GM12891 (cell line): Measurements from ENCODE around the gene CGNL1.

Source experiments
- DNase-seq: peaks from one replicate; pipeline ENCODE4 v3.0.0; 2011; ENCODE audit warnings: low spot score; ENCODE audit not compliant: insufficient read length
- FAIRE-seq: peaks from 2 replicates; lab custom pipeline; 2011; peaks lifted over from hg19 to GRCh38; lab: Jason Lieb, UNC
- PAX5 ChIP-seq: IDR thresholded peaks from 2 replicates; pipeline ENCODE4 v1.6.1; 2011; ENCODE audit warnings: low read length, moderate library complexity, mild to moderate bottlenecking; ENCODE audit not compliant: insufficient read depth, severe bottlenecking
- POLR2A ChIP-seq: IDR thresholded peaks from 2 replicates; pipeline ENCODE4 v1.6.1; 2011; ENCODE audit warnings: low read depth, low read length, control low read depth
- POLR2AphosphoS5 ChIP-seq: IDR thresholded peaks from 2 replicates; pipeline ENCODE4 v1.6.1; 2011; ENCODE audit warnings: low read depth, low read length, control low read depth
- POU2F2 ChIP-seq: IDR thresholded peaks from 2 replicates; pipeline ENCODE4 v1.6.1; 2011; ENCODE audit warnings: low read depth, mild to moderate bottlenecking, control low read depth, low read length, moderate library complexity
- SPI1 ChIP-seq: IDR thresholded peaks from 2 replicates; pipeline ENCODE4 v1.6.1; 2011; ENCODE audit warnings: low read depth, low read length, control low read depth
- TAF1 ChIP-seq: IDR thresholded peaks from 2 replicates; pipeline ENCODE4 v1.6.1; 2011; ENCODE audit warnings: low read depth, low read length, control low read depth

CGNL1 gene

DNA sequence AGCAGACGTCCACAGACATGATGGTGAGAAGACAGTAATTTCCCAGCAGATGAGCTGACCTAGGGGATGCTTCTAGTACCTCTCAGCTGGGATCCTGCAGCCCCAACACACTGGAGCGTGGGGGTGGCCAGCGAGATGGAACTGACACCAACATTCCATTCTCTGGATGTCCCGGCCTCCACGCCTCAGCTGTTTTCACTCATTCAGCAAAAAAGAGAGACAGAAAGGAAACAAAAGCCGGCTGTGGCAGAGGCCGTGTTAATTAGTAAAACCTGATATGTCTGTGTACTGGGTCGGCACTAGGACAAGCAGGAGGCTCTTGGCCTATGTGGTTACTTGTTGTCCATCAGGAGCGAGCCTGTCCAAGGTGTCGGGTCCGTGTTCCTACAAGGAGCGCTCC lies 132.8 kb downstream of the CGNL1 start:
- TF ChIP-seq TAF1: no peak
- DNase-seq (no peak), FAIRE-seq (no peak)

DNA sequence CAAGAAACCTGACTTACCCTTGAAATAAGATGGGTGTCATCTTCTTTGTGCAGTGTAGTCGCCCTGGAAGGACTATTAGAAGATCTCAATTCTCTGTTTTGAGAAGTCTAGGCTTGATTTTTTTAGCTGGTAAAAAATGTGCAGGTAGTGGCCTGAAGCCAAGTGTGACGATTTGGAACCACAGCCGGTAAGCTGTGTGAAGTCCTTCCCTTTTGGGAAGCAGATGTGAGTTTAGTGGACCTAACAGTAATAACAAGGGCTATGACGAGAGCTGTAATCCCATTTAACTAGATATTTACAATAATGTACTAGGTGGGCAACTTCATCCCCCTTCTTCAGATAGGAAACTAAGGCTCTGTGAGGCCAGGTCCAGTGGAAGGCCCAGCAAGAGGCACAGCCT lies 133.7 kb downstream of the CGNL1 start:
- FAIRE-seq: no peak
- TF ChIP-seq PAX5 (no peak), POLR2AphosphoS5 (no peak), TAF1 (no peak), POU2F2 (no peak)
- no peak for DNase-seq

DNA sequence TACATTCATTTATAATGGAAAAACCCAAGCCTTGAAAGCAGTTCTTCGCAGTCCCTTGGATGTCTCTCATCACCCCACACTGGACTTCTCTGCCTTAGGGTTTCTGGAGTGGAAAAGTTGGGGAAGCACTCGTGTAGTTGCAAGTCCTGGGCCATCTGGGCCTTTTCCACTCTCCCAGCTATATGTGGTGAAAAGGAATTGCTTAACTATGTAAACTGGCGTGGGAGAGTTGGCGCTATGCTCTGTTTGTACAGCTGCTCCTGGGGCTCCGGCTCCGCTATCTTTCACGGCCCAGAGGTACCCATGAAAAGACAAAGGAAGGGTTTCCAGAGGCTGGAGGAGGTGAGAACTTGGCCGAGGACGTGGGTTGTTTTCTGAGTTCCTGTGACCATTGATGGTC lies 134.3 kb downstream of the CGNL1 start:
- no peak for FAIRE-seq

DNA sequence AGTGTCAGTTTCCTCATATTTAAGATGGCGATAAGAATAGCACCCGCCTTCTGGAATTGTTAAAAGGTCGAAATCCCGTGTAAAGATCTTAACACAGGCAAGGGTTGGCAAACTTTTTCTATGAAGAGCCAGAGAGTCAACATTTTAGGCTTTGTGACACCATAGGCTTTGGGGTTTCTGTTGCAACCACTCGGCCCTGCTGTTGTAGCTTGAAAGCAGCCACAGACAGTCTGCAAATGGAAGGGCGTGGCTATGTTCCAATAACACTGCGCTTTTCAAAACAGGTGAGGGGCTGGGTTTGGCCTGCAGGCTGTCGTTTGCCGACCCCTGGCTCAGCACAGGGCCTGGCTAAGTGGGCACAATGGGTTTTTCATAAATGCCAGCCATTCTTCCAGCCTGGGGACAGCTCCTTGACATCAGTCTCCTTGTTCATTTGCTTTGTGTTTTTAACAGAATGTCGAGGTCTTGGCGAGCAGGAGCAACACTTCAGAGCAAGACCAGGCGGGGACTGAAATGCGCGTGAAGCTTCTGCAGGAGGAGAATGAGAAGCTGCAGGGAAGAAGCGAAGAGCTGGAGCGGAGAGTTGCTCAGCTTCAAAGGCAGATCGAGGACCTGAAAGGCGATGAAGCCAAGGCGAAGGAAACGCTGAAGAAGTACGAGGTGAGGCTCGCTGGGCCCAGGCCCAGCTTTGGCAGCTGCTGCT lies 140.2 kb downstream of the CGNL1 start:
- TF ChIP-seq SPI1: no peak
- TF ChIP-seq POLR2AphosphoS5: no peak
- TF ChIP-seq POLR2A: no peak
- no peak for TF ChIP-seq POU2F2
- TF ChIP-seq PAX5: no peak
- no peak for TF ChIP-seq TAF1
- no peak for DNase-seq
- FAIRE-seq: no peak

More for the DNA sequence above, 134.3 kb downstream of the CGNL1 start:
- no peak for TF ChIP-seq POLR2AphosphoS5
- TF ChIP-seq POLR2A: no peak
- TF ChIP-seq SPI1: no peak
- TF ChIP-seq POU2F2: no peak
- no peak for TF ChIP-seq TAF1
- TF ChIP-seq PAX5: no peak
- no peak for DNase-seq

DNA sequence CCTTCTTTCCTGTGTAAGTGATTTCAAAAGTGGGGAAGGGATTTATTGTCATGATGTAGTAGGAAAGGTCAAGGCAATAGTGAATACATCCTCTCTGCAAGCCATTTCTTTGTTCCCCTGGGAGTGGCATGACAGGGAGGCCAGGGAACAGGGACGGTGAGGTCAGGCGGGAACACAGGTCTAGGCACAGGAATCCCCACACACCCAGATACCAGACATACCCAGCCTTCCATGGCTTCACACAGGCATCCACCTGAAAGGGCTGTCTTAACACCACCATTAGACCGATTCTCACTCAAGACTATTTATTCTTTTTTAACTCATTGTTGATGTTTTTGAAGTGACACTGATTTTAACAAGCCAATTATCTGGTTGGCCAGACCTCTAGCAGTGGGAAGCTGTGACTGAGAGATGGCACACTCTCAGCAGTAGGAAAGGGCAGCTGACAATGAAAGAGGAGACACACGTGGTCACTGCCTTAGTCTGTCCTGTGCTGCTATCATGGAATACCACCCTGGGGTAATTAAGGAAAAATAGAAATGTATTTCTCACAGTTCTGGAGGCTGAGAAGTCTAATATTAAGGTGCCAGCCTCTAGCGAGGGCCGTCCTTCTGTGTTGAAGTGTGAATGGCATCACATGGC lies 140.8 kb downstream of the CGNL1 start:
- TF ChIP-seq POLR2A (no peak), POLR2AphosphoS5 (no peak), TAF1 (no peak), PAX5 (no peak), POU2F2 (no peak), SPI1 (no peak)
- no peak for FAIRE-seq
- no peak for DNase-seq

DNA sequence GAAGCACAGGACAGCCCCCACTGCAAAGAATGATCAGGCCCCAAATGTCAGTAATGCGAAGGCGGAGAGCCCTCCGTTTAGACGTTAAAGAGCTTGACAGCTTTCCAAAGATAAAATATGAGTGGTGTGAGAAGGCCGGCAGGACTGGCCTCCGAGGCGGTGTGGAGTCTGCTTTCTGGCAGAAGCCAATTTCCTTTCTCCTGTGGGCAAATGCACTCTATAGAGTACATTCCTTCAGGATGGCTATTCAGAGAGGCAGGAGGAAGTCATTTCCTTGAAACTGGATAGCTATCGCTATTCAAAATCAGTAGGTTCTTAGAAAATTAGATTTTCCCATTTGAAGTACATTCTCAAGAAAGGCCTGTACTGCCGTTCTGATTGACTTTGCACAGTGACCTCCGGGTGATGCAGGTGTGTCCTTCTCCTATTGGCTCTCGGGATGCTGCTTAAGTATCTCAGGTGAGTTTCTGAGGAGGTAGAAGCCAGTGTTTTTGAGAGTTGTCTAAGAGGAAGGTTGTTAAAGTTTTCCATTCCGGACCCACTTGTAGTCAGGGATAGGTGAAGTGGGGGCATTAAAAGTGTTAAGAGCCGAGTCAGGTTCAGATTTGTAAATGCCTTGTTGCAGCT lies 142.6 kb downstream of the CGNL1 start:
- no peak for FAIRE-seq

DNA sequence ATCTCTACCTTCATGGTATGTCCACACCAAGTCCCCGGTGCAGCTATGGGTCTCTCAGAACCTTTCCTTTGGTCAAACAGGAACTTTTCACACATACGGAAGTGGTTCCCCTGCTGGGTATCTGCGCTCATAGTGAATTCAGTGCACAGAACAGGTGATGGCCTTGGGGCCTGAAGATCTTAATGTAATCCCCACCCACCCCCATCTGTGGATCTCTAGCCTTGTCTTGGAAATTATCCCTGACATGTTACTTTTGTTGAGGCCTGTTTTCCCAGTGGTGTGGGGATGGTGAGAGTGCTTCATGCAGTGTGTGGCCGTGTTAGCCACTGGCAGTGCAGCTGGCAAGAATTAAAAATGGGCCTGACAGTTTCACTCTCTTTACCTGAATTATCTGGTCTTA lies 143.5 kb downstream of the CGNL1 start:
- FAIRE-seq: no peak
- no peak for TF ChIP-seq POU2F2
- no peak for TF ChIP-seq POLR2AphosphoS5
- TF ChIP-seq PAX5: no peak
- no peak for TF ChIP-seq TAF1
- no peak for TF ChIP-seq SPI1
- TF ChIP-seq POLR2A: no peak

More for the DNA sequence above, 142.6 kb downstream of the CGNL1 start:
- no peak for TF ChIP-seq PAX5
- DNase-seq: no peak

GRCh38 chr15:57521503-57521902 lies 145.2 kb downstream of the CGNL1 start:
- TF ChIP-seq POLR2AphosphoS5 (no peak), POLR2A (no peak), POU2F2 (no peak), SPI1 (no peak), PAX5 (no peak), TAF1 (no peak)
- no peak for DNase-seq
- FAIRE-seq: no peak

More for the DNA sequence above, 143.5 kb downstream of the CGNL1 start:
- no peak for DNase-seq

DNA sequence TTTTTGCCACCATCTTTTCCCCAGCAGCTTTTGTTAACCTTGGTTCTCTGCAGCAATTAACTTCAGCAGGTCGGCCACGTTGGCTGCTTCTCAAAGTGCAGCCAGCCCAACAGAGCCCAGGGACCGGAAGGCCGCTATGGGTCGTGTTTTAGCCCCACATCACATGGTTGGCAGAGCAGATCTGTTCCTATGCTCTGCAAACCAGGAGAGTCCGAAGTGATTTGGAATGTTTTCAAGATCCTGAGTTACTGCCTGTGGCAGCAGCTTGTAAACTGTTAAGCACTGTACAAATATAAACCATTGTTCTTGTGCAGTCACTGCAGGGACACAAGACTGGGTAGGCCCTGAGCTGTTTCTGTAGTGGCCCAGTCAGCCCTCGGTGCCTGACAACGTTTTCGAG lies 145.8 kb downstream of the CGNL1 start:
- no peak for FAIRE-seq
- TF ChIP-seq POU2F2: no peak
- no peak for TF ChIP-seq PAX5
- TF ChIP-seq SPI1: no peak
- no peak for TF ChIP-seq POLR2A
- TF ChIP-seq POLR2AphosphoS5: no peak
- no peak for TF ChIP-seq TAF1
- no peak for DNase-seq

GRCh38 chr15:57525581-57525980 lies 149.3 kb downstream of the CGNL1 start:
- FAIRE-seq (no peak), DNase-seq (no peak)
- TF ChIP-seq SPI1: no peak
- TF ChIP-seq TAF1: no peak
- no peak for TF ChIP-seq POLR2AphosphoS5
- no peak for TF ChIP-seq PAX5
- no peak for TF ChIP-seq POU2F2
- TF ChIP-seq POLR2A: no peak
